Hematopoietic multipotent progenitor cell (in vitro differentiated cells): ENCODE measurements around the gene ARMC6. TPM values are rescaled to one million over a fixed set of nuclear protein-coding genes. Genes with fewer than 3 reads are reported as not detected.

Experiments
- DNase-seq, 3 donors: peaks; one replicate each; pipeline ENCODE4 v3.0.0-alpha.2; 2011 to 2015; ENCODE audit warnings: low read depth in 2 of 3, low spot score in 2 of 3
- total RNA-seq: library from RNA; depleted of rRNA; stranded (reverse); fragments of >200 nt; gene quantifications from one replicate; pipeline ENCODE4 v1.2.3, GENCODE V29; 2012

The ARMC6 gene
- total RNA-seq, 1 donor: 80.8 TPM

GRCh38 chr19:19053508-19054314 lies 20.3 kb downstream of the ARMC6 start:
- peak; percentile 47 to 66 (median 60) for DNase-seq

GRCh38 chr19:19054315-19054938 lies 21.0 kb downstream of the ARMC6 start:
- DNase-seq: no peak

DNA sequence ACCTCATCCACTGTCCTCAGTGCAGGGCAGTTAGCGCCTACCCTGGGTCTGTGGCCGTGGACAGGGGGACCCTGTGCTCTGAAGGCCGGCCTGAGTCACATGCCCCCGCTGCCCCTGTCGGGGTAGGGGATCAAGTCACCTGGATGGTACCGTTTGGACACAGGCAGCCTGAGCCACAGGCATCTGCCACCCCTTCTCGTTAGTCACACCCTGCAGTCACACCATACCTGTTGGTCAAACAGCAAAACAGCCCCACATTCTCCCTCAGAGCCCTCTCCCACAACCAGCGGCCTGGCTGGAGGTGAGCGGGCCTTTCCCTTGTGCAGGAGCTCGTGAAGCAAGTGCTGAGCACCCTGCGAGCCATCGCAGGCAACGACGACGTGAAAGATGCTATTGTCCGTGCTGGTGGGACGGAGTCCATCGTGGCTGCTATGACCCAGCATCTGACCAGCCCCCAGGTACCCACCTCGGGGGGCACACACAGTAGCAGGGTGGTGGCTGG lies 21.6 kb downstream of the ARMC6 start:
- DNase-seq: no peak

- no peak for DNase-seq
Measured at GRCh38 chr19:19055701-19056100, 22.3 kb downstream of the ARMC6 start.

- no peak for DNase-seq
Measured at GRCh38 chr19:19056636-19057275, 23.4 kb downstream of the ARMC6 start.

DNA sequence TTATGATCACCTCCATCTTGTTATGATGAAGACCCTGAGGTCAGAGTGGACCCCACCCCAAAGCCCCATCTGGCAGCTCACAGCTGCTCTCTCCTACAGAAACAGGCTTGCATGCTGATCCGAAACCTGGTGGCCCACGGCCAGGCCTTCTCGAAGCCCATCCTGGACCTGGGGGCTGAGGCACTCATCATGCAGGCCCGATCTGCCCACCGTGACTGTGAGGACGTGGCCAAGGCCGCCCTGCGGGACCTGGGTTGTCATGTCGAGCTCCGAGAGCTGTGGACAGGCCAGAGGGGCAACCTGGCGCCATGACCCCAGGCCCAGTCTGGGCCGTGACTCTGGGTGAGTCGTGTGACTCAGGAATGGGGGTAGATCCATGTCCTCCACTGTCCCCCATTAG lies 23.9 kb downstream of the ARMC6 start:
- DNase-seq: no peak

GRCh38 chr19:19057720-19058119 lies 24.3 kb downstream of the ARMC6 start:
- DNase-seq: no peak

GRCh38 chr19:19059018-19059836 lies 25.8 kb downstream of the ARMC6 start:
- no peak for DNase-seq

DNA sequence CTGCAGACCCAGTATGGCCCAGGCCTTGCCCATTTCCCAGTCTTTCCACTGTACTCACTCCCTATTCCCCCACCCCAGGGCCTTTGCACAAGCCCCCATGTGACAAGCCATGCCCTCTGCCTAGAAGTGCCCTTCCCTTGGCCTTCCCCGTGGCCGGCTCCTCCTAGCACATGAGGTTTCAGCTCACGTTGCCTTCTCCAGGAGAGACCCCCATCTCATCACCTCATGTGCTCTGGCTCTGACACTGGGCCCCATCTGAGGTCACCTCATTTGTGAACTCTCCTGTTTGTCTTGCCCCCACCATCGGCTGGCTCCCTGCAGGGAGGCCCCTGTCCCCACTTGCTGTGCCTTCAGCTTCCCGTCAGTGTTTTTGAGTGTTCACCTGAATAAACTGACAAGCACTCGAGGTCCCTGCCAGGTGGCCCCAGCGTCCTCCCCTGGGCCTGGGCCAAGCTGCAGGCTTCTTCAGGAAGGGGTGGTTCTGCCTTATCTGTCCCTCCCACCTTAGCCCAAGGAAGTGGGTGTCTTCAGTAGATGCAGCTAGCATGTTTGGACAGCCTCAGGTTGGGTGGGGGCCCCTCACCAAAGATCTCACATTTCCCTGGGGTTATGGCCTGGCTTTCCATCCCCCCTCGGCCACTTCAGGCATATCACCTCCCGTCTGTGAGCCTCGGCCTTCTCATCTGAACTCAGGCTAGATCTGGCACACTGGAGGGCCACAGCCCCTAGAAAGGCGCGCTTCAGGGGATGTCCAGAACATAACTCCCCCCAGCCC lies 26.6 kb downstream of the ARMC6 start:
- peak in 2 of 3 donors; percentile 42 to 60 for DNase-seq

DNA sequence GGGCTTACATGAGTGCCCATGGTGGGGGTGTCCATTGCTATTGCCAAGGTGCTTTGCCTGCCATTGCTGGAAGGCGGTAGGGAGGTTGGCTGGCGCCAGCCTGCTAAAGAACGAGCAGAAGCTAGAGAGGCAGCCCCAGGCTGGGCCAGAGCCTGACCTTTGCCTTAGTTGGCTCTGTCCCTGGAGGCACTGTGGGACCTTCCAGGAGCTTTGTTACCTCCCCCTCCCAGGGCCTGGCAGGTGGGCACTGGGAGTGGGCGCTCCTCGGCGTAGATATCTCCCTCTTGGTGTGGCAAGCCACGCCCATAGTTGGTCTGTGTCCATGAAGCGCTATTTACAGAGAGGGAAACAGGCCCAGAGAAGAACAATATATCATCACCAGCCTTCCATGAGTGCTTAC lies 28.1 kb downstream of the ARMC6 start:
- DNase-seq: no peak

GRCh38 chr19:19062454-19063182 lies 29.2 kb downstream of the ARMC6 start:
- DNase-seq: no peak

GRCh38 chr19:19063183-19064097 lies 30.0 kb downstream of the ARMC6 start, which contains the start of gene SLC25A42:
SLC25A42 (plus strand) TSS chr19:19063994; CDS start chr19:19096125, 32,131 bp downstream.
- DNase-seq: peak; percentile 95 to 100 (median 100)

DNA sequence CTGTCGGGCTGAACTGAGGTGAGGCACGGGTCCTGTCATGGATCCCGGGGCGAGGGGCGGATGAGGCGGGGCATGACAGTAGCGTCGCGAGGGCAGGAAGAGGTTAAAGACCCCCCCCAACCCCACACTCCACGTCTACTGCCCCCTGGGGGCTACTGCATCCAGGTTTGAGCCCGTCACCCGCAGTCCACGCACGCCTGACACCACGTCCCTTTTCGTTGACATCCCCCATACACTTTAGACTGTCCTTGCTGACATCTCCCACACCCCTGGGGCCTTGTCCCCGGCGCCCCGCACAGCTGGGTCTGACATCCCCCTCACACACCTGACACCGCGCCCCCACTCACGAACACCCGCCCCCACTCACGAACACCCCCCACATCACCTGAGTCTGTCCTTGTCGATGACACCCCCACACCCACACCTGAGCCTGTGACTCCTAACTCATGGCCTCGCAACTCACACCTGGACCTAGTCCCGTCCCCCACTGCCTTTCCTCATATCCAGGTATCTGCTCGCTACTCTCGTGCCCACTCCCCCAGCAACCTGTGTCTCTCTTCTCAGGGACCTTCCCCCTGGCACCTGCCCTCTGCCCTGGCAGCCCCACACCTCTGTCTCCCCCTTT lies 30.8 kb downstream of the ARMC6 start:
- peak in 2 of 3 donors; percentile 87 to 91 for DNase-seq

DNA sequence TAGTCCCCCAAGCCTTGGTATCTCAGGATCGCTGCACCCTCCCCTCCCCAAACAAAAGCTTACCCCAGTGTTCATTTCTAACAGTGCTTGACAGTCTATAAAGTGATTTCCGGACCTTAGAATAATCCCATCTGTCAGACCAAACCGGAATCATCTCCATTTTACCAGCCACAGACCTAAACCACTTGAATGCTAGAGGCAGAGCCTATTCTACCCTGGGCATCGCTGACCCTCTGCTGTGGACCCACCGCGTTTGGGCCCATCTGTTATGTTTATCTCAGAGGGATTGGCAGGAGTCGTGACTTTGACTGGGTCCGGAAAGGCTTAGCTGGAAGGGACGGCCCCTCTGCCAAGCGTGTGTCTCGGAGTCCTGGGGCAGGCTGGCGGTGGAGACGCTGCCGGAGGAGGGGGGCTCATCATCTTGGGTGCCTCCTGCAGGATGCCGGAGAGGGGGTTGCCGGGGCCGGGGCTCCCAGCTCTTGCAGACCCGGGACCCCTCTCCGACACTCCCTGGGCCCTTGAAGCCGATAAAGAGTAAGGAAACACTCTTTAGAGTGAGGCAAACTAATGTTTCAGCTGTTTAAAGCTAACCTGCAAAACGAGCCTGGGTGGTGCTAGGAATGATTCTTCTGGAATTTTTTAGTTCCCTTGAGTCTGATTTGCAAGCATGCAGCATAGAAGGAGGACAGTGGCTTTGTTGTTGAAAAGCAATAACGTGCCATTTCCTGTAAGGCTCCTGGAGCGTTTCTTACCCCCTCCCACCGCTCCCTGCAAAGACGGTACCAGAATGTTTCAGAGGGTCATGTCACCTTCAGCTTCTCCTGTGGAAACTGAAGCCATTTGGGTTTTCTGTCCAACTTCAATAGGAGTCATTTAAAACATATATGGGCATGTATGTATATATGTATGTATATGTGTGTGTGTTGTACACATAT lies 31.7 kb downstream of the ARMC6 start:
- peak in 1 of 3 donors; percentile 24 for DNase-seq

GRCh38 chr19:19067276-19068072 lies 34.1 kb downstream of the ARMC6 start:
- no peak for DNase-seq
